ENCODE measurements around the gene GALM.

The GALM gene

GRCh38 chr2:38648107-38648761 lies 17.7 kb upstream of the GALM start:
- FAIRE-seq, result no peak
- no peak for DNase-seq (ENCODE audit: extremely low spot score, insufficient read length, low read depth)

- DNase-seq (ENCODE audit: extremely low spot score, insufficient read length, low read depth), result no peak
- no peak for FAIRE-seq
These were observed 16.7 kb upstream of the GALM start for GRCh38 chr2:38649176-38649728.

- DNase-seq (ENCODE audit: extremely low spot score, insufficient read length, low read depth) (no peak), FAIRE-seq (no peak)
These were observed 15.9 kb upstream of the GALM start for GRCh38 chr2:38650012-38650411.

GRCh38 chr2:38650717-38651116 lies 15.2 kb upstream of the GALM start:
- FAIRE-seq (no peak), DNase-seq (ENCODE audit: extremely low spot score, insufficient read length, low read depth) (no peak)

GRCh38 chr2:38652431-38653273 lies 13.3 kb upstream of the GALM start:
- FAIRE-seq, result peak; percentile 39

GRCh38 chr2:38653380-38653714 lies 12.6 kb upstream of the GALM start:
- DNase-seq (ENCODE audit: extremely low spot score, insufficient read length, low read depth), result no peak

More at GRCh38 chr2:38652431-38653273, 13.3 kb upstream of the GALM start:
- DNase-seq (ENCODE audit: extremely low spot score, insufficient read length, low read depth), result no peak

GRCh38 chr2:38653715-38654527 lies 12.0 kb upstream of the GALM start:
- peak; percentile 62 for FAIRE-seq
- DNase-seq (ENCODE audit: extremely low spot score, insufficient read length, low read depth), result no peak

More at GRCh38 chr2:38653380-38653714, 12.6 kb upstream of the GALM start:
- FAIRE-seq, result no peak

- FAIRE-seq, result no peak
These were observed 11.2 kb upstream of the GALM start for GRCh38 chr2:38654528-38655381.

GRCh38 chr2:38655441-38655840 lies 10.5 kb upstream of the GALM start:
- no peak for DNase-seq (ENCODE audit: extremely low spot score, insufficient read length, low read depth)

More at GRCh38 chr2:38654528-38655381, 11.2 kb upstream of the GALM start:
- DNase-seq (ENCODE audit: extremely low spot score, insufficient read length, low read depth), result no peak

GRCh38 chr2:38656866-38657480 lies 8.9 kb upstream of the GALM start:
- no peak for DNase-seq (ENCODE audit: extremely low spot score, insufficient read length, low read depth)
- FAIRE-seq, result no peak

More at GRCh38 chr2:38655441-38655840, 10.5 kb upstream of the GALM start:
- FAIRE-seq, result no peak

- no peak for DNase-seq (ENCODE audit: extremely low spot score, insufficient read length, low read depth)
- FAIRE-seq, result no peak
These were observed 7.3 kb upstream of the GALM start for GRCh38 chr2:38658613-38659012.

- no peak for FAIRE-seq
- no peak for DNase-seq (ENCODE audit: extremely low spot score, insufficient read length, low read depth)
These were observed 6.8 kb upstream of the GALM start for GRCh38 chr2:38659115-38659514.

- no peak for DNase-seq (ENCODE audit: extremely low spot score, insufficient read length, low read depth)
- no peak for FAIRE-seq
These were observed 5.6 kb upstream of the GALM start for GRCh38 chr2:38660282-38660681.

- no peak for DNase-seq (ENCODE audit: extremely low spot score, insufficient read length, low read depth)
- no peak for FAIRE-seq
These were observed 4.6 kb upstream of the GALM start for GRCh38 chr2:38661306-38661705.

- DNase-seq (ENCODE audit: extremely low spot score, insufficient read length, low read depth) (no peak), FAIRE-seq (peak; percentile 33)
These were observed 619 bp downstream of the GALM start for GRCh38 chr2:38666556-38666910.

- DNase-seq (ENCODE audit: extremely low spot score, insufficient read length, low read depth), result no peak
- FAIRE-seq, result no peak
These were observed 2.2 kb downstream of the GALM start for GRCh38 chr2:38668092-38668491.

GRCh38 chr2:38668779-38669479 lies 3.0 kb downstream of the GALM start:
- no peak for FAIRE-seq
- DNase-seq (ENCODE audit: extremely low spot score, insufficient read length, low read depth), result no peak

- DNase-seq (ENCODE audit: extremely low spot score, insufficient read length, low read depth), result no peak
- no peak for FAIRE-seq
These were observed 5.4 kb downstream of the GALM start for GRCh38 chr2:38671303-38671702.

- FAIRE-seq, result no peak
These were observed 6.0 kb downstream of the GALM start for GRCh38 chr2:38671946-38672345.

More at GRCh38 chr2:38671946-38672345, 6.0 kb downstream of the GALM start:
- DNase-seq (ENCODE audit: extremely low spot score, insufficient read length, low read depth), result no peak

Data from GM18507 (cell line).